Hepatocyte (in vitro differentiated cells): ENCODE data around the gene THAP9.

Source experiments
- EZH2 ChIP-seq: fragments of 200-600 bp; sonication (generic); IDR thresholded peaks from 2 replicates; pipeline ENCODE4 v1.6.1; 2016; ENCODE audit warnings: antibody characterized with exemption, mild to moderate bottlenecking, borderline replicate concordance
- EZH2phosphoT487 ChIP-seq: fragments of 200-600 bp; sonication (generic); IDR thresholded peaks from one replicate; pipeline ENCODE4 v1.6.1; 2018; ENCODE audit warnings: antibody characterized with exemption, mild to moderate bottlenecking, low read depth, moderate library complexity; ENCODE audit not compliant: unreplicated experiment, severe bottlenecking
- TF ChIP-seq, protein P1 (sequence below): fragments of 200-600 bp; sonication (generic); IDR thresholded peaks from 2 replicates; pipeline ENCODE4 v1.5.1; 2016; ENCODE audit warnings: antibody characterized with exemption, mild to moderate bottlenecking; ENCODE audit not compliant: poor library complexity

- TF ChIP-seq, protein P1, sequence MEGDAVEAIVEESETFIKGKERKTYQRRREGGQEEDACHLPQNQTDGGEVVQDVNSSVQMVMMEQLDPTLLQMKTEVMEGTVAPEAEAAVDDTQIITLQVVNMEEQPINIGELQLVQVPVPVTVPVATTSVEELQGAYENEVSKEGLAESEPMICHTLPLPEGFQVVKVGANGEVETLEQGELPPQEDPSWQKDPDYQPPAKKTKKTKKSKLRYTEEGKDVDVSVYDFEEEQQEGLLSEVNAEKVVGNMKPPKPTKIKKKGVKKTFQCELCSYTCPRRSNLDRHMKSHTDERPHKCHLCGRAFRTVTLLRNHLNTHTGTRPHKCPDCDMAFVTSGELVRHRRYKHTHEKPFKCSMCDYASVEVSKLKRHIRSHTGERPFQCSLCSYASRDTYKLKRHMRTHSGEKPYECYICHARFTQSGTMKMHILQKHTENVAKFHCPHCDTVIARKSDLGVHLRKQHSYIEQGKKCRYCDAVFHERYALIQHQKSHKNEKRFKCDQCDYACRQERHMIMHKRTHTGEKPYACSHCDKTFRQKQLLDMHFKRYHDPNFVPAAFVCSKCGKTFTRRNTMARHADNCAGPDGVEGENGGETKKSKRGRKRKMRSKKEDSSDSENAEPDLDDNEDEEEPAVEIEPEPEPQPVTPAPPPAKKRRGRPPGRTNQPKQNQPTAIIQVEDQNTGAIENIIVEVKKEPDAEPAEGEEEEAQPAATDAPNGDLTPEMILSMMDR: no peak
- TF ChIP-seq EZH2 (no peak), EZH2phosphoT487 (no peak)
Observed at GRCh38 chr4:82919386-82919785, 18.9 kb downstream of the THAP9 start.
